ENCODE measurements around the gene SORT1. TPM values are rescaled to one million over a fixed set of nuclear protein-coding genes. Genes with fewer than 3 reads are reported as not detected.

The SORT1 gene
- total and polyA plus RNA-seq, 2 of the 8 experiments (the other 6 are each of a cell fraction or from before 2014, with no cell fraction given): 18.7 to 69.6 TPM

DNA sequence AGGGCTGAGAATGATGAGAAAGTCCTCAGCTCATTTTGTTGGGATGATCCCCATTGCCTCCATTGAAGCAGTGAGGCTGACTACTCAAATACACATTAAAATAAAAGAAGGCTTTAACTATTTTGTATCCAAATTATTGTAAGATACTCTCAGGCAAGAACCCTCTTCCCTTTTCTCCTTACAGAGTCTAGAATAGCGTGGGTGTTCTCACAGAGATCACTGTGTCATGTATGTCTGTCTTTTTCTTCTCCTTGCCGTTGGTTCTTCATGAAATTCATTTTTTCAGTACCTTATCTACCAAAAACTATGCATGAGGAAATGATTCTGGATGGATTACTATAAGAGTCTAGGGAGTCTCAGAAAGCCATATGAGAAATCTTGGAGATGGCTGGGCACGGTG lies 30.1 kb downstream of the SORT1 start:
- no peak overlapping the region for H2AK5ac ChIP-seq (ENCODE audit: low read depth, low read length)

More for the DNA sequence above, 30.1 kb downstream of the SORT1 start:
- Histone ChIP-seq H4K8ac (ENCODE audit: extremely low read depth, insufficient read depth, low read length) (no peak overlapping the region), H3K23ac (ENCODE audit: insufficient read length) (no peak overlapping the region), H4K5ac (ENCODE audit: insufficient read length, low read depth, low read length) (no peak overlapping the region), H2BK120ac (replicated peaks; ENCODE audit: low read depth, low read length) (no peak overlapping the region), H3K9me3 (ENCODE audit: insufficient read depth in 2 of 2, low read depth in 1 of 2, low read length in 1 of 2) (no peaks in the 10 kb centered on the region), H2AFZ (ENCODE audit: low read length) (no peak overlapping the region), H3K4me1 (replicated peaks in 1 of 4; ENCODE audit: control insufficient read depth in 3 of 4, insufficient read depth in 4 of 4, low read length in 3 of 4) (peaks cover 0 to 10% (median 2%) of the 10 kb centered on the region in 4 experiments; a peak in 2 of 7 replicates), H3K27me3 (replicated peaks in 1 of 4; ENCODE audit: control insufficient read depth in 3 of 4, extremely low read depth in 1 of 4, insufficient read depth in 3 of 4, low read length in 3 of 4) (no peaks in the 10 kb centered on the region), H3K79me2 (ENCODE audit: control insufficient read depth in 1 of 2, insufficient read depth in 2 of 2, low read length in 2 of 2) (peaks cover 4 to 21% of the 10 kb centered on the region in 2 experiments; a peak in 3 of 4 replicates), H2BK15ac (ENCODE audit: low read length) (no peak overlapping the region), H3K4ac (replicated peaks; ENCODE audit: insufficient read length, low read depth, low read length) (no peak overlapping the region), H3K18ac (ENCODE audit: extremely low read depth, low read length) (no peak overlapping the region), H3K56ac (replicated peaks; ENCODE audit: insufficient read length, low read depth, low read length) (no peak overlapping the region), H4K91ac (replicated peaks; ENCODE audit: insufficient read length, low read length) (no peak overlapping the region), H2BK20ac (ENCODE audit: low read length) (no peak overlapping the region), H3K27ac (ENCODE audit: low read depth, low read length) (no peak overlapping the region), H3K4me2 (ENCODE audit: insufficient read depth in 1 of 2, low read depth in 2 of 2, low read length in 2 of 2) (no peak overlapping the region), H3K9ac (replicated peaks in 1 of 4; ENCODE audit: extremely low read depth in 1 of 4, low read depth in 3 of 4, low read length in 3 of 4) (no peak overlapping the region), H2BK12ac (ENCODE audit: low read depth, low read length) (no peak overlapping the region), H3K79me1 (ENCODE audit: low read depth, low read length) (peaks cover 2% of the 10 kb centered on the region), H2BK5ac (ENCODE audit: low read depth, low read length) (no peak overlapping the region), H3K36me3 (ENCODE audit: control insufficient read depth in 2 of 4, insufficient read depth in 4 of 4, low read length in 3 of 4) (peaks cover 0 to 22% (median 4%) of the 10 kb centered on the region in 4 experiments; a peak in 4 of 8 replicates), H3K14ac (ENCODE audit: insufficient read length) (no peak overlapping the region), H3K4me3 (ENCODE audit: extremely low read depth in 1 of 4, insufficient read depth in 2 of 4, low read depth in 3 of 4, low read length in 4 of 4) (no peak overlapping the region), H3K23me2 (ENCODE audit: low read depth, low read length) (no peaks in the 10 kb centered on the region; the same call in 1 of the 2 replicates), H4K20me1 (replicated peaks in 1 of 2; ENCODE audit: control insufficient read depth in 1 of 2, insufficient read depth in 2 of 2, low read length in 2 of 2) (peaks cover 0 to 5% of the 10 kb centered on the region in 2 experiments)
- no peak for TF ChIP-seq POLR2AphosphoS5 (IDR thresholded peaks at IDR 0.05; ENCODE audit: low read depth, low read length)
- TF ChIP-seq KDM1A (IDR thresholded peaks at IDR 0.05; ENCODE audit: borderline replicate concordance, low read length): no peak
- no peak for TF ChIP-seq RBBP5 (IDR thresholded peaks at IDR 0.05; ENCODE audit: borderline replicate concordance, low read depth, low read length)
- CTCF ChIA-PET (ENCODE audit: partially characterized antibody): interaction anchor here (0.6 to 1.8 kb wide), 5 partner anchors 9 to 246 kb away, joined by 3 to 5 read pairs (median 3); no protein-coding TSS in a partner anchor
- WGBS, 2 experiments (ENCODE audit: extremely low coverage in 1 of 2, insufficient coverage in 1 of 2, insufficient read length in 1 of 2, insufficient replicate concordance in 2 of 2, low coverage in 1 of 2, low lambda C conversion rate in 2 of 2, missing lambda C conversion rate in 1 of 2): 89% methylated on average over 3 of the region's 3 CpGs; no CpG with 5 or more reads in 1 of the 2 experiments
- no peak for DNase-seq (ENCODE audit: low read depth in 1 of 2, low spot score in 2 of 2)
- POLR2A ChIA-PET (ENCODE audit: partially characterized antibody): no interaction called here
- no peak for FAIRE-seq
